CD14-positive monocyte (primary cell): Measurements from ENCODE around the gene EIF4B. TPM values are rescaled to one million over a fixed set of nuclear protein-coding genes. Genes with fewer than 3 reads are reported as not detected.

Experiments
- DNase-seq, 3 donors: peaks; one replicate each; pipeline ENCODE4 v3.0.0-alpha.2; 2011 to 2022
- H2AFZ ChIP-seq: 2 replicates; pipeline ENCODE4 v1.6.0; 2012; ENCODE audit warnings: mild to moderate bottlenecking, low read depth, low read length, inconsistent platforms; ENCODE audit not compliant: insufficient read depth, poor library complexity, severe bottlenecking
- H3K27ac ChIP-seq, 2 donors: 1 replicate in 1 of 2; 2 replicates in 1 of 2; pipeline ENCODE4 v1.5.1; 2012 to 2013; ENCODE audit warnings: low read length in 2 of 2, control low read depth in 1 of 2, inconsistent platforms in 1 of 2, low read depth in 1 of 2, mild to moderate bottlenecking in 1 of 2
- H3K27me3 ChIP-seq, 2 donors: one replicate each; pipeline versions ENCODE4 v1.6.0 to v1.6.1; 2011 to 2013; ENCODE audit warnings: low read length in 2 of 2; ENCODE audit not compliant: control insufficient read depth in 2 of 2, insufficient read depth in 2 of 2
- H3K36me3 ChIP-seq, 2 donors: replicated peaks in 1 of 2; 1 replicate in 1 of 2; 2 replicates in 1 of 2; pipeline versions ENCODE4 v1.5.1 to v1.6.1; 2012 to 2013; ENCODE audit warnings: low read length in 2 of 2, control low read depth in 1 of 2, inconsistent platforms in 1 of 2, mild to moderate bottlenecking in 1 of 2; ENCODE audit not compliant: insufficient read depth in 2 of 2, control insufficient read depth in 1 of 2
- H3K4me1 ChIP-seq, 2 donors: 1 replicate in 1 of 2; 2 replicates in 1 of 2; pipeline versions ENCODE4 v1.5.1 to v1.6.1; 2012 to 2013; ENCODE audit warnings: low read length in 2 of 2, control low read depth in 1 of 2, inconsistent platforms in 1 of 2, mild to moderate bottlenecking in 1 of 2, moderate library complexity in 1 of 2; ENCODE audit not compliant: insufficient read depth in 2 of 2, control insufficient read depth in 1 of 2
- H3K4me2 ChIP-seq: replicated peaks from 2 replicates; pipeline ENCODE3; 2012; ENCODE audit warnings: low read length, moderate library complexity, mild to moderate bottlenecking; ENCODE audit not compliant: poor library complexity, severe bottlenecking; ENCODE audit errors: extremely low read depth
- H3K4me3 ChIP-seq, 3 experiments: fragments of 200-600 bp in 1 of 3; sonication (generic) in 1 of 3; replicated peaks in 1 of 3; 1 replicate in 2 of 3; 2 replicates in 1 of 3; pipeline ENCODE4 v1.5.1; 2011 to 2013; ENCODE audit warnings: low read length in 3 of 3, mild to moderate bottlenecking in 3 of 3, control low read depth in 2 of 3, low read depth in 2 of 3, inconsistent platforms in 1 of 3, moderate library complexity in 1 of 3
- H3K79me2 ChIP-seq: 2 replicates; pipeline ENCODE4 v1.6.0; 2012; ENCODE audit warnings: mild to moderate bottlenecking, control low read depth, inconsistent platforms, low read length, moderate library complexity; ENCODE audit not compliant: insufficient read depth
- H3K9ac ChIP-seq: 2 replicates; pipeline ENCODE4 v1.6.0; 2017; ENCODE audit warnings: low read length, mild to moderate bottlenecking; ENCODE audit not compliant: insufficient read depth, poor library complexity, severe bottlenecking
- H3K9me3 ChIP-seq, 2 donors: replicated peaks in 1 of 2; 1 replicate in 1 of 2; 2 replicates in 1 of 2; pipeline versions ENCODE4 v1.5.1 to v1.6.1; 2012 to 2013; ENCODE audit warnings: low read length in 2 of 2, control low read depth in 1 of 2; ENCODE audit not compliant: control insufficient read depth in 1 of 2, insufficient read depth in 1 of 2
- H4K20me1 ChIP-seq: 2 replicates; pipeline ENCODE4 v1.6.0; 2012; ENCODE audit warnings: mild to moderate bottlenecking, low read length, control low read depth, moderate library complexity; ENCODE audit not compliant: insufficient read depth
- H3K27ac Mint-ChIP-seq, 7 donors: one replicate each; pipeline ENCODE4 v1.8.0; 2020; ENCODE audit warnings: mild to moderate bottlenecking in 7 of 7, mixed read lengths in 7 of 7, moderate library complexity in 6 of 7, inconsistent platforms in 2 of 7
- H3K27me3 Mint-ChIP-seq, 3 donors: one replicate each; pipeline ENCODE4 v1.8.0; 2021 to 2022; ENCODE audit warnings: low read depth in 3 of 3, mild to moderate bottlenecking in 3 of 3, mixed read lengths in 3 of 3, moderate library complexity in 3 of 3, inconsistent platforms in 1 of 3
- H3K36me3 Mint-ChIP-seq, 2 donors: one replicate each; pipeline ENCODE4 v1.8.0; 2020; ENCODE audit warnings: mixed read lengths in 2 of 2, inconsistent platforms in 1 of 2, mild to moderate bottlenecking in 1 of 2
- H3K4me1 Mint-ChIP-seq: one replicate; pipeline ENCODE4 v1.8.0; 2020; ENCODE audit warnings: mild to moderate bottlenecking, mixed read lengths
- H3K4me3 Mint-ChIP-seq, 2 donors: one replicate each; pipeline ENCODE4 v1.8.0; 2020; ENCODE audit warnings: mild to moderate bottlenecking in 2 of 2, mixed read lengths in 2 of 2, moderate library complexity in 1 of 2
- H3K9me3 Mint-ChIP-seq, 7 donors: one replicate each; pipeline ENCODE4 v1.8.0; 2020 to 2022; ENCODE audit warnings: mixed read lengths in 7 of 7, mild to moderate bottlenecking in 6 of 7, moderate library complexity in 6 of 7, inconsistent platforms in 2 of 7
- WGBS: methylation state at CpG from one replicate; pipeline ENCODE4 v1.1.5; 2013; ENCODE audit warnings: missing lambda C conversion rate; ENCODE audit not compliant: insufficient coverage; 5-methylcytosine and 5-hydroxymethylcytosine counted together
- intact Hi-C, 2 donors: fragments of 100-400 bp; cut with micrococcal nuclease; formaldehyde crosslinking; loops; one replicate each; pipeline versions ENCODE4 v1.15.0 to v1.15.1; 2023
- polyA plus RNA-seq, 3 donors: library from polyadenylated mRNA; depleted of rRNA in 1 of 3; unstranded in 2 of 3; stranded (reverse) in 1 of 3; fragments of 300-500 nt in 2 of 3; fragments of >200 nt in 1 of 3; fragmentation: Illumina TruSeq in 2 of 3; gene quantifications; 1 replicate in 2 of 3; 2 replicates in 1 of 3; pipeline ENCODE4 v1.2.3, GENCODE V29; 2012 to 2021
- TF ChIP-seq, protein P1 (sequence below): fragments of 200-600 bp; IDR thresholded peaks from one replicate; pipeline ENCODE4 v1.8.0; 2022; ENCODE audit warnings: antibody characterized with exemption, mild to moderate bottlenecking

EIF4B gene
- polyA plus RNA-seq, 3 donors = 41.2 to 185 (median 58.6) TPM

DNA sequence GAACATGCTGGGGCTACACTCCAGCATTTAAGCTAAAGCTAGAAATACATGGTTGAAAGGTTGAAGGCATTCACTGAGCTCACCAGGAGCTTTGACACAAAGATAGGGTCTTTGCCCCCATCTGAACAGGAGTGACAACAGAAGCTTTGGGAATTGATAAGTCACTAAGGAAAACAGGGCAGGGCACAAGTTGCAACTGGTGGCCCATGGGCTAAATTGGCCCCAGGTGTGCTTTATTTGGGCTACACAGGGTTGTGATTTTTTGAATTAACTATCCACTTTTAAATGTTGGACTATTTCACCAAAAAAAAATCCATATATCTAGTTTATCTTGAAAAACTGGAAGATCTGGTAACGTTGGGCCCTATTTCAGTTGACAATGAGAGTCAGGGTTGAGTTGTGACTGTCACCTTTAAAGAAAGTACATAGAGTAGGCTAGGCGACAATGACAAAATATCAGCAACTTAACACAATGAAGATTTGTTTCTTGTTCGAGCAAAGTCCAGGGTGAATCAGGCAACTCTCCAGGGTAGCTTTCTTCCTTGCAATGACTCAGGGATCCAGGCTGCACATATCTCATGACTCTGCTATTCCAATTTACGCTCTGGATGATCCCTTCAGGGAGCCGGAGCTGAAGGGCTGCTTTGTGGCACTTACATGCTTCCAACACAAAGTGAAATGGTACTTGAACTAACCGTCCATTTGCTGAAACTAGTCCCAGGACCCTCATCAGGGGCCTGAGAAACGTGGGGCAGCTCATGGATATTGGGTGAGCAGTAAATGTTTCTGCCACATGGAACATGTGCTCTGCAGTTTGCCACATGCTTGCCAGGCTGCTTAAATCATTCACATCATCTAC is 13.3 kb upstream of the EIF4B start:
- Mint-ChIP-seq H3K4me3 (no peak overlapping the region), H3K27me3 (peaks cover 0 to 5% (median 0%) of the 10 kb centered on the region in 3 donors), H3K4me1 (peaks cover 2% of the 10 kb centered on the region), H3K36me3 (no peaks in the 10 kb centered on the region), H3K9me3 (peaks cover 0 to 4% (median 0%) of the 10 kb centered on the region in 7 donors), H3K27ac (no peak overlapping the region)
- no peak for DNase-seq
- Histone ChIP-seq H3K4me1 (no peaks in the 10 kb centered on the region), H3K27ac (no peak overlapping the region), H3K27me3 (no peaks in the 10 kb centered on the region), H3K9ac (no peak overlapping the region), H3K36me3 (no peaks in the 10 kb centered on the region), H3K9me3 (no peaks in the 10 kb centered on the region), H3K79me2 (no peaks in the 10 kb centered on the region), H3K4me3 (no peak overlapping the region), H4K20me1 (no peaks in the 10 kb centered on the region), H3K4me2 (no peak overlapping the region), H2AFZ (no peak overlapping the region)
- TF ChIP-seq, protein P1, sequence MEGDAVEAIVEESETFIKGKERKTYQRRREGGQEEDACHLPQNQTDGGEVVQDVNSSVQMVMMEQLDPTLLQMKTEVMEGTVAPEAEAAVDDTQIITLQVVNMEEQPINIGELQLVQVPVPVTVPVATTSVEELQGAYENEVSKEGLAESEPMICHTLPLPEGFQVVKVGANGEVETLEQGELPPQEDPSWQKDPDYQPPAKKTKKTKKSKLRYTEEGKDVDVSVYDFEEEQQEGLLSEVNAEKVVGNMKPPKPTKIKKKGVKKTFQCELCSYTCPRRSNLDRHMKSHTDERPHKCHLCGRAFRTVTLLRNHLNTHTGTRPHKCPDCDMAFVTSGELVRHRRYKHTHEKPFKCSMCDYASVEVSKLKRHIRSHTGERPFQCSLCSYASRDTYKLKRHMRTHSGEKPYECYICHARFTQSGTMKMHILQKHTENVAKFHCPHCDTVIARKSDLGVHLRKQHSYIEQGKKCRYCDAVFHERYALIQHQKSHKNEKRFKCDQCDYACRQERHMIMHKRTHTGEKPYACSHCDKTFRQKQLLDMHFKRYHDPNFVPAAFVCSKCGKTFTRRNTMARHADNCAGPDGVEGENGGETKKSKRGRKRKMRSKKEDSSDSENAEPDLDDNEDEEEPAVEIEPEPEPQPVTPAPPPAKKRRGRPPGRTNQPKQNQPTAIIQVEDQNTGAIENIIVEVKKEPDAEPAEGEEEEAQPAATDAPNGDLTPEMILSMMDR = no peak
- intact Hi-C loops = no loop called here
- WGBS = 100% methylated on average over 5 of the region's 7 CpGs

DNA sequence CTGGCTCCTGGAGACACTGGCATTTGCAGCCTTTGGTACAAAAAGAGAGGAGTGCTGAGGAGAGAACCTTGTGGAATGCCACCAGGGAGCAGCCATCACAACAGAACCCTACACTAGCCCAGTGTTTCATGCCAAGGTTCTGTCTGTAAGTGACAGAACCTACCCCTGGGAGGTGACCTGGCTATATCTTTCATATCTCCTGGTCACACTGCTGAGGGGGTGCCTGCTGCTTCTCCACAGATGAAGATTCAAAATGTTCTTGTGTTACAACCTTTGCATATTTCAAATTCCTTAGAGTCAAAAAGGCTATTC is 12.7 kb upstream of the EIF4B start:
- no peaks in the 10 kb centered on the region for H3K36me3 ChIP-seq
- intact Hi-C loops = no loop called here
- H3K4me2 ChIP-seq = no peak overlapping the region
- H3K4me1 ChIP-seq = no peaks in the 10 kb centered on the region
- H3K4me3 Mint-ChIP-seq = no peak overlapping the region
- peaks cover 2% of the 10 kb centered on the region for H3K4me1 Mint-ChIP-seq
- no peaks in the 10 kb centered on the region for H3K27me3 ChIP-seq
- H4K20me1 ChIP-seq = no peaks in the 10 kb centered on the region
- H3K9ac ChIP-seq = no peak overlapping the region
- no peaks in the 10 kb centered on the region for H3K36me3 Mint-ChIP-seq
- H3K27ac Mint-ChIP-seq = no peak overlapping the region
- no peak overlapping the region for H3K4me3 ChIP-seq
- no peaks in the 10 kb centered on the region for H3K79me2 ChIP-seq
- H3K27ac ChIP-seq = no peak overlapping the region
- no peaks in the 10 kb centered on the region for H3K9me3 ChIP-seq
- no peak for DNase-seq
- H2AFZ ChIP-seq = no peak overlapping the region
- H3K27me3 Mint-ChIP-seq = peaks cover 0 to 5% (median 0%) of the 10 kb centered on the region in 3 donors
- TF ChIP-seq, protein P1 = no peak
- peaks cover 0 to 4% (median 0%) of the 10 kb centered on the region in 7 donors for H3K9me3 Mint-ChIP-seq
